SK-N-SH (cell line): Measurements from ENCODE around the gene PBX3. TPM values are rescaled to one million over a fixed set of nuclear protein-coding genes. Genes with fewer than 3 reads are reported as not detected.

Source experiments
- CTCF ChIA-PET: fragments of 300-600, 350-600 bp; formaldehyde crosslinking; extraction: SDS; loops from one replicate; lab custom pipeline; 2021; lab: Yijun Ruan, JAX
- POLR2A ChIA-PET: fragments of 350-600 bp; sonication (Branson Sonifier 250); formaldehyde crosslinking; extraction: SDS; loops from one replicate; lab custom pipeline; 2020; ENCODE audit warnings: antibody characterized with exemption, inconsistent platforms; lab: Yijun Ruan, JAX
- DNase-seq: peaks from one replicate; pipeline ENCODE4 v3.0.0; 2012
- H2AFZ ChIP-seq: fragments of 200-600 bp; sonication (generic); 2 replicates; pipeline ENCODE4 v1.8.1; 2016; ENCODE audit warnings: antibody characterized with exemption, mild to moderate bottlenecking, low read depth
- H3F3A ChIP-seq: fragments of 200-600 bp; sonication (generic); replicated peaks from 2 replicates; pipeline ENCODE3; 2016; ENCODE audit warnings: antibody characterized with exemption, mild to moderate bottlenecking; ENCODE audit not compliant: insufficient read depth
- H3K27ac ChIP-seq, 2 experiments: fragments of 200-500 bp in 1 of 2; fragments of 200-600 bp in 1 of 2; sonication (Bioruptor generic) in 1 of 2; sonication (generic), shearing (Covaris generic) in 1 of 2; 2 replicates each; pipeline versions ENCODE4 v1.5.1 to v1.6.1; 2014 to 2016; ENCODE audit warnings: low read depth in 2 of 2, inconsistent platforms in 1 of 2, low read length in 1 of 2, mild to moderate bottlenecking in 1 of 2, mixed read lengths in 1 of 2
- H3K27me3 ChIP-seq: fragments of 200-600 bp; sonication (generic), shearing (Covaris generic); 2 replicates; pipeline ENCODE4 v1.6.1; 2016; ENCODE audit warnings: mixed run types; ENCODE audit not compliant: insufficient read depth
- H3K36me3 ChIP-seq, 2 experiments: fragments of 200-500 bp in 1 of 2; fragments of 200-600 bp in 1 of 2; sonication (Bioruptor generic) in 1 of 2; sonication (generic) in 1 of 2; replicated peaks in 1 of 2; 2 replicates each; pipeline versions ENCODE3 to v1.5.1; 2014 to 2016; ENCODE audit warnings: low read length in 1 of 2, mild to moderate bottlenecking in 1 of 2; ENCODE audit not compliant: insufficient read depth in 2 of 2, control insufficient read depth in 1 of 2
- H3K4me1 ChIP-seq, 2 experiments: fragments of 200-500 bp in 1 of 2; fragments of 200-600 bp in 1 of 2; sonication (Bioruptor generic) in 1 of 2; sonication (generic), shearing (Covaris generic) in 1 of 2; 2 replicates each; pipeline versions ENCODE4 v1.5.1 to v1.6.1; 2014 to 2016; ENCODE audit warnings: low read depth in 1 of 2, low read length in 1 of 2, mixed run types in 1 of 2; ENCODE audit not compliant: insufficient read depth in 2 of 2, control insufficient read depth in 1 of 2
- H3K4me2 ChIP-seq: fragments of 200-600 bp; sonication (generic), shearing (Covaris generic); 2 replicates; pipeline ENCODE4 v1.6.1; 2017; ENCODE audit warnings: mixed run types
- H3K4me3 ChIP-seq, 2 experiments: fragments of 200-500 bp in 1 of 2; fragments of 200-600 bp in 1 of 2; sonication (Bioruptor generic) in 1 of 2; sonication (generic), shearing (Covaris generic) in 1 of 2; 2 replicates each; pipeline versions ENCODE4 v1.5.1 to v1.8.1; 2014 to 2016; ENCODE audit warnings: low read depth in 2 of 2, inconsistent platforms in 1 of 2, low read length in 1 of 2, mild to moderate bottlenecking in 1 of 2, mixed read lengths in 1 of 2, moderate library complexity in 1 of 2
- H3K79me2 ChIP-seq: fragments of 200-600 bp; sonication (generic); 2 replicates; pipeline ENCODE4 v1.8.1; 2017; ENCODE audit warnings: mild to moderate bottlenecking; ENCODE audit not compliant: insufficient read depth
- H3K9ac ChIP-seq: fragments of 200-600 bp; sonication (generic); 2 replicates; pipeline ENCODE4 v1.6.1; 2017; ENCODE audit warnings: mixed run types
- H3K9me2 ChIP-seq: fragments of 200-600 bp; sonication (generic); 2 replicates; pipeline ENCODE4 v1.6.1; 2017; ENCODE audit warnings: mixed run types
- H3K9me3 ChIP-seq: fragments of 200-600 bp; sonication (generic); 2 replicates; pipeline ENCODE4 v1.6.1; 2017; ENCODE audit warnings: mixed run types, mild to moderate bottlenecking, moderate library complexity
- H4K20me1 ChIP-seq: fragments of 200-600 bp; sonication (generic); 2 replicates; pipeline ENCODE4 v1.6.1; 2017; ENCODE audit warnings: mild to moderate bottlenecking, mixed run types; ENCODE audit not compliant: insufficient read depth
- FOXJ3 ChIP-seq: sonication (generic); formaldehyde crosslinking; IDR thresholded peaks from 2 replicates; pipeline ENCODE4 v1.5.1; 2020; ENCODE audit warnings: mild to moderate bottlenecking, missing genetic modification reagents
- IRF3 ChIP-seq: fragments of 150-350 bp; IDR thresholded peaks from 2 replicates; pipeline ENCODE4 v1.6.1; 2016; ENCODE audit warnings: mild to moderate bottlenecking, low read depth, low read length
- JUND ChIP-seq: IDR thresholded peaks from 2 replicates; pipeline ENCODE4 v1.4.0; 2012
- POLR2AphosphoS5 ChIP-seq: IDR thresholded peaks from 2 replicates; pipeline ENCODE4 v1.6.1; 2012; ENCODE audit warnings: low read depth, low read length
- TAF1 ChIP-seq: IDR thresholded peaks from 2 replicates; pipeline ENCODE4 v1.6.1; 2012; ENCODE audit warnings: low read depth, mild to moderate bottlenecking, low read length, moderate library complexity, borderline replicate concordance
- TCF12 ChIP-seq: IDR thresholded peaks from 2 replicates; pipeline ENCODE4 v1.4.0; 2012
- WGBS: methylation state at CpG from one replicate; pipeline ENCODE4 v1.1.6; 2017; ENCODE audit warnings: low lambda C conversion rate; 5-methylcytosine and 5-hydroxymethylcytosine counted together
- polyA plus RNA-seq, 3 experiments: library from polyadenylated mRNA; depleted of rRNA; stranded (reverse); fragments of >200 nt; gene quantifications; 2 replicates each; pipeline ENCODE4 v1.2.3, GENCODE V29; 2012
- TF ChIP-seq, protein P1 (sequence below): IDR thresholded peaks from 2 replicates; pipeline ENCODE4; 2012
- TF ChIP-seq, protein P2 (sequence below): fragments of 200-600 bp; sonication (generic); IDR thresholded peaks from 2 replicates; pipeline ENCODE4 v1.6.1; 2017; ENCODE audit warnings: antibody characterized with exemption, mild to moderate bottlenecking, moderate library complexity

PBX3 gene
- polyA plus RNA-seq, 1 of the 3 experiments (the other 2 are of a cell fraction), result 73.0 TPM

GRCh38 chr9:125810161-125810560 lies 63.0 kb downstream of the PBX3 start:
- ChIA-PET POLR2A (no interaction called here), CTCF (no interaction called here)
- peaks cover 97% of the 10 kb centered on the region for H3K79me2 ChIP-seq

DNA sequence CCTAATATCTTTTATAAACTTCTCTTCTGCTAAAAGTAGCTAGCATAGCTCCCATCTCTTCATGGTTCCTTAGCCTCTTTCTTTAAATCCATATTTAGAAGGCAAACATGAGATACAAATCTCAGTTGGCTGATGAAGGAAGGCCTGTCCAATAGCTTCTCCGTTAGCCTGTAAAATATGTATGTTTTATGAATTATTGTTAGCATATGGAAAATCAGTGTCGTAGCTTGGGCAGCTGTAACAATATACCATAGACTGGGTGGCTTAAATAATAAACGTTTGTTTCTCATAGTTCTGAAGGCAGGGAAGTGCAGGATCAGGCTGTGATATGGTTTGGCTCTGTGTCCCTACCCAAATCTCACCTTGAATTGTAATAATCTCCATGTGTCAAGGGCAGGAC lies 63.8 kb downstream of the PBX3 start:
- H4K20me1 ChIP-seq, result peaks cover 92% of the 10 kb centered on the region
- no peak overlapping the region for H3K9ac ChIP-seq
- 79% methylated on average over 3 of the region's 3 CpGs for WGBS
- peaks cover 0 to 19% of the 10 kb centered on the region in 2 experiments; a peak in 2 of 4 replicates for H3K4me1 ChIP-seq
- no peaks in the 10 kb centered on the region for H3K9me2 ChIP-seq
- DNase-seq, result no peak
- no peaks in the 10 kb centered on the region for H3K9me3 ChIP-seq
- ChIA-PET CTCF (no interaction called here), POLR2A (no interaction called here)
- no peaks in the 10 kb centered on the region for H3K27me3 ChIP-seq
- no peak overlapping the region for H3K4me3 ChIP-seq
- no peak overlapping the region for H3K27ac ChIP-seq
- peaks cover 97% of the 10 kb centered on the region for H3K79me2 ChIP-seq
- H3K4me2 ChIP-seq, result no peak overlapping the region
- no peak for TF ChIP-seq TCF12
- no peak for TF ChIP-seq FOXJ3
- TF ChIP-seq, protein P1, sequence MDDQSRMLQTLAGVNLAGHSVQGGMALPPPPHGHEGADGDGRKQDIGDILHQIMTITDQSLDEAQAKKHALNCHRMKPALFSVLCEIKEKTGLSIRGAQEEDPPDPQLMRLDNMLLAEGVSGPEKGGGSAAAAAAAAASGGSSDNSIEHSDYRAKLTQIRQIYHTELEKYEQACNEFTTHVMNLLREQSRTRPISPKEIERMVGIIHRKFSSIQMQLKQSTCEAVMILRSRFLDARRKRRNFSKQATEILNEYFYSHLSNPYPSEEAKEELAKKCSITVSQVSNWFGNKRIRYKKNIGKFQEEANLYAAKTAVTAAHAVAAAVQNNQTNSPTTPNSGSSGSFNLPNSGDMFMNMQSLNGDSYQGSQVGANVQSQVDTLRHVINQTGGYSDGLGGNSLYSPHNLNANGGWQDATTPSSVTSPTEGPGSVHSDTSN, result no peak
- no peak for TF ChIP-seq POLR2AphosphoS5
- no peak for TF ChIP-seq JUND
- H3F3A ChIP-seq, result peaks cover 17% of the 10 kb centered on the region
- H3K36me3 ChIP-seq, result peaks cover 0 to 18% of the 10 kb centered on the region in 2 experiments
- H2AFZ ChIP-seq, result no peak overlapping the region

More at GRCh38 chr9:125810161-125810560, 63.0 kb downstream of the PBX3 start:
- Histone ChIP-seq H3K9me2 (no peaks in the 10 kb centered on the region), H3K9ac (no peak overlapping the region), H3K36me3 (peaks cover 0 to 18% of the 10 kb centered on the region in 2 experiments), H3K27me3 (no peaks in the 10 kb centered on the region), H3K4me3 (no peak overlapping the region), H3K9me3 (no peaks in the 10 kb centered on the region), H2AFZ (no peak overlapping the region), H3F3A (peaks cover 17% of the 10 kb centered on the region), H3K4me2 (no peak overlapping the region), H3K4me1 (peaks cover under 1 to 15% of the 10 kb centered on the region in 2 experiments; a peak in 3 of 4 replicates), H3K27ac (no peak overlapping the region; a peak in 1 of 4 replicates), H4K20me1 (peaks cover 92% of the 10 kb centered on the region)
- no peak for DNase-seq
- TF ChIP-seq, protein P2, sequence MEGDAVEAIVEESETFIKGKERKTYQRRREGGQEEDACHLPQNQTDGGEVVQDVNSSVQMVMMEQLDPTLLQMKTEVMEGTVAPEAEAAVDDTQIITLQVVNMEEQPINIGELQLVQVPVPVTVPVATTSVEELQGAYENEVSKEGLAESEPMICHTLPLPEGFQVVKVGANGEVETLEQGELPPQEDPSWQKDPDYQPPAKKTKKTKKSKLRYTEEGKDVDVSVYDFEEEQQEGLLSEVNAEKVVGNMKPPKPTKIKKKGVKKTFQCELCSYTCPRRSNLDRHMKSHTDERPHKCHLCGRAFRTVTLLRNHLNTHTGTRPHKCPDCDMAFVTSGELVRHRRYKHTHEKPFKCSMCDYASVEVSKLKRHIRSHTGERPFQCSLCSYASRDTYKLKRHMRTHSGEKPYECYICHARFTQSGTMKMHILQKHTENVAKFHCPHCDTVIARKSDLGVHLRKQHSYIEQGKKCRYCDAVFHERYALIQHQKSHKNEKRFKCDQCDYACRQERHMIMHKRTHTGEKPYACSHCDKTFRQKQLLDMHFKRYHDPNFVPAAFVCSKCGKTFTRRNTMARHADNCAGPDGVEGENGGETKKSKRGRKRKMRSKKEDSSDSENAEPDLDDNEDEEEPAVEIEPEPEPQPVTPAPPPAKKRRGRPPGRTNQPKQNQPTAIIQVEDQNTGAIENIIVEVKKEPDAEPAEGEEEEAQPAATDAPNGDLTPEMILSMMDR, result no peak
- TF ChIP-seq TAF1, result no peak
- no peak for TF ChIP-seq IRF3
